ENCODE data around the gene NEAT1.
A peak's percentile ranks its signal among the peaks of the same experiment; 100 is the strongest.
"Not testable (repeated sequence)": the region's sequence is repeated elsewhere in the genome, so short reads cannot be mapped to it uniquely, and the experiment has no call there.

NEAT1 gene

GRCh38 chr11:65410936-65411680 lies 11.5 kb upstream of the NEAT1 start:
- DNase-seq (ENCODE audit: low read depth) = no peak

- no peak for DNase-seq (ENCODE audit: low read depth)
These were observed 10.9 kb upstream of the NEAT1 start for GRCh38 chr11:65411681-65412070.

- no peak for DNase-seq (ENCODE audit: low read depth)
These were observed 10.1 kb upstream of the NEAT1 start for GRCh38 chr11:65412271-65413076.

- DNase-seq (ENCODE audit: low read depth) = not testable (repeated sequence)
These were observed 9.4 kb upstream of the NEAT1 start for GRCh38 chr11:65413077-65413664.

- DNase-seq (ENCODE audit: low read depth) = no peak
These were observed 7.7 kb upstream of the NEAT1 start for GRCh38 chr11:65414776-65415498.

GRCh38 chr11:65415499-65416340 lies 6.9 kb upstream of the NEAT1 start:
- no peak for DNase-seq (ENCODE audit: low read depth)

GRCh38 chr11:65416341-65416824 lies 6.2 kb upstream of the NEAT1 start:
- peak; percentile 84 for DNase-seq (ENCODE audit: low read depth)

GRCh38 chr11:65416841-65417701 lies 5.5 kb upstream of the NEAT1 start:
- no peak for DNase-seq (ENCODE audit: low read depth)

GRCh38 chr11:65417702-65418430 lies 4.7 kb upstream of the NEAT1 start:
- DNase-seq (ENCODE audit: low read depth) = no peak

- DNase-seq (ENCODE audit: low read depth) = no peak
These were observed 4.2 kb upstream of the NEAT1 start for GRCh38 chr11:65418431-65418680.

GRCh38 chr11:65418681-65419459 lies 3.7 kb upstream of the NEAT1 start:
- peak; percentile 99 for DNase-seq (ENCODE audit: low read depth)

- no peak for DNase-seq (ENCODE audit: low read depth)
These were observed 3.2 kb upstream of the NEAT1 start for GRCh38 chr11:65419460-65419771.

- peak; percentile 86 for DNase-seq (ENCODE audit: low read depth)
These were observed 2.7 kb upstream of the NEAT1 start for GRCh38 chr11:65419772-65420481.

GRCh38 chr11:65420506-65420905 lies 2.1 kb upstream of the NEAT1 start:
- no peak for DNase-seq (ENCODE audit: low read depth)

GRCh38 chr11:65420979-65421793 lies 1.4 kb upstream of the NEAT1 start:
- peak; percentile 97 for DNase-seq (ENCODE audit: low read depth)

- peak; percentile 99 for DNase-seq (ENCODE audit: low read depth)
These were observed 585 bp upstream of the NEAT1 start for GRCh38 chr11:65421794-65422632.

Data from ELR (cell line).